AG04450 (cell line): ENCODE data around the gene BTBD18. TPM values are rescaled to one million over a fixed set of nuclear protein-coding genes. Genes with fewer than 3 reads are reported as not detected.

ENCODE experiments used
- CTCF ChIA-PET: fragments of 300-600, 350-600 bp; formaldehyde crosslinking; extraction: SDS; loops from one replicate; lab custom pipeline; 2022; ENCODE audit warnings: antibody characterized with exemption, inconsistent platforms; lab: Charles Lee
- POLR2A ChIA-PET: fragments of 350-600 bp; formaldehyde crosslinking; extraction: SDS; loops from one replicate; lab custom pipeline; 2021; ENCODE audit warnings: antibody characterized with exemption, inconsistent platforms; lab: Yijun Ruan, JAX
- DNase-seq: peaks from one replicate; pipeline ENCODE4 v3.0.0-alpha.2; 2011; ENCODE audit warnings: low read depth, low spot score
- H3K27ac ChIP-seq: one replicate; pipeline ENCODE4 v1.5.1; 2012; ENCODE audit warnings: low read depth, low read length, control low read depth
- H3K27me3 ChIP-seq: one replicate; pipeline ENCODE4 v1.6.0; 2012; ENCODE audit warnings: low read length; ENCODE audit not compliant: control insufficient read depth, insufficient read depth
- H3K4me3 ChIP-seq: 2 replicates; pipeline ENCODE4 v1.5.1; 2011; ENCODE audit warnings: mild to moderate bottlenecking, low read depth, low read length, control low read depth
- H3K9me3 ChIP-seq: 2 replicates; pipeline ENCODE4 v1.5.1; 2012; ENCODE audit warnings: low read length; ENCODE audit not compliant: control insufficient read depth, insufficient read depth
- CTCF ChIP-seq: IDR thresholded peaks from 2 replicates; pipeline ENCODE4 v1.5.1; 2011; ENCODE audit warnings: low read depth, low read length, control low read depth, inconsistent platforms
- polyA plus RNA-seq: library from polyadenylated mRNA; depleted of rRNA; stranded (reverse); fragments of >200 nt; gene quantifications from 2 replicates; pipeline ENCODE4 v1.2.3, GENCODE V29; 2011

Gene BTBD18
- polyA plus RNA-seq, 1 experiment = not detected

GRCh38 chr11:57746920-57747319 is 4.7 kb downstream of the BTBD18 start:
- ChIA-PET POLR2A (no interaction called here), CTCF (interaction anchor here (1.5 to 9.6 kb wide), 2 partner anchors 55 to 778 kb away, joined by 4 to 149 read pairs; no protein-coding TSS in a partner anchor)
- no peak for DNase-seq

GRCh38 chr11:57745206-57745605 is 6.4 kb downstream of the BTBD18 start:
- ChIA-PET POLR2A (no interaction called here), CTCF (interaction anchor here (0.8 to 9.6 kb wide), 2 partner anchors 16 to 56 kb away, joined by 5 to 149 read pairs; partner anchors contain the start of gene CTNND1)
- H3K4me3 ChIP-seq = no peak overlapping the region
- H3K27me3 ChIP-seq = no peaks in the 10 kb centered on the region
- no peak overlapping the region for H3K27ac ChIP-seq
- DNase-seq = no peak
- TF ChIP-seq CTCF = no peak
- H3K9me3 ChIP-seq = no peaks in the 10 kb centered on the region

More at GRCh38 chr11:57746920-57747319, 4.7 kb downstream of the BTBD18 start:
- H3K27me3 ChIP-seq = no peaks in the 10 kb centered on the region
- no peak for TF ChIP-seq CTCF
- no peak overlapping the region for H3K4me3 ChIP-seq
- H3K27ac ChIP-seq = no peak overlapping the region
- no peaks in the 10 kb centered on the region for H3K9me3 ChIP-seq

- no peaks in the 10 kb centered on the region for H3K27me3 ChIP-seq
- ChIA-PET POLR2A (no interaction called here), CTCF (interaction anchor here (0.8 to 9.6 kb wide), 2 partner anchors 17 to 57 kb away, joined by 5 to 149 read pairs; partner anchors contain the start of gene CTNND1)
- H3K27ac ChIP-seq = no peak overlapping the region
- no peak for TF ChIP-seq CTCF
- H3K4me3 ChIP-seq = no peak overlapping the region
- no peak for DNase-seq
- H3K9me3 ChIP-seq = no peaks in the 10 kb centered on the region
Observed at GRCh38 chr11:57744357-57744756, 7.3 kb downstream of the BTBD18 start.

GRCh38 chr11:57742087-57742452 is 9.5 kb downstream of the BTBD18 start:
- ChIA-PET POLR2A (interaction anchor here (1.2 to 2.1 kb wide), 6 partner anchors 10 to 59 kb away, joined by 3 to 15 read pairs (median 7); partner anchors contain the start of genes BTBD18 and CTNND1), CTCF (interaction anchor here (1.3 to 2.9 kb wide), 4 partner anchors 10 to 782 kb away, joined by 4 to 10 read pairs (median 6); partner anchors contain the start of genes BTBD18 and CTNND1)
- no peak for DNase-seq
- Histone ChIP-seq H3K4me3 (peak overlapping the region; percentile 96), H3K9me3 (no peaks in the 10 kb centered on the region), H3K27me3 (no peaks in the 10 kb centered on the region), H3K27ac (peak overlapping the region; percentile 89)
- no peak for TF ChIP-seq CTCF
